HG02884 (cell line): ENCODE results near the gene CYLC1.

Experiments used
- ATAC-seq: cut with Tn5 transposase; IDR thresholded peaks from one replicate; pipeline ENCODE4 v1.9.1; 2021; ENCODE audit warnings: mild to moderate bottlenecking, moderate library complexity; ENCODE audit not compliant: unreplicated experiment

The CYLC1 gene, protein sequence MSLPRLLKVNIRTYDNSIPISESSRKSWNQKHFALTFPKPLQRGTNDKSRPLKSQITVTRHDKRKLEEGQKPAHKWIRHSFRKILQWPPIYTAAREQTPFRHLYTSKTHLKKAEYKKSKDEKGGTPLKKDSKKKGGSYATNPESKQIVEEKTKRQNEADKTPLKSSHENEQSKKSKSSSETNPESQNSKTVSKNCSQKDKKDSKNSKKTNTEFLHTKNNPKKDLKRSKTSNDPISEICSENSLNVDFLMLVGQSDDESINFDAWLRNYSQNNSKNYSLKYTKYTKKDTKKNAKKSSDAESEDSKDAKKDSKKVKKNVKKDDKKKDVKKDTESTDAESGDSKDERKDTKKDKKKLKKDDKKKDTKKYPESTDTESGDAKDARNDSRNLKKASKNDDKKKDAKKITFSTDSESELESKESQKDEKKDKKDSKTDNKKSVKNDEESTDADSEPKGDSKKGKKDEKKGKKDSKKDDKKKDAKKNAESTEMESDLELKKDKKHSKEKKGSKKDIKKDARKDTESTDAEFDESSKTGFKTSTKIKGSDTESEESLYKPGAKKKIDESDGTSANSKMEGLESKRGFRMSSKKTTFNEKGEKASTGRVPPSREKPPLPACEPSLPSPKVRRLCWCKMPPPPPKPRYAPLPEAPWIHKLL

DNA sequence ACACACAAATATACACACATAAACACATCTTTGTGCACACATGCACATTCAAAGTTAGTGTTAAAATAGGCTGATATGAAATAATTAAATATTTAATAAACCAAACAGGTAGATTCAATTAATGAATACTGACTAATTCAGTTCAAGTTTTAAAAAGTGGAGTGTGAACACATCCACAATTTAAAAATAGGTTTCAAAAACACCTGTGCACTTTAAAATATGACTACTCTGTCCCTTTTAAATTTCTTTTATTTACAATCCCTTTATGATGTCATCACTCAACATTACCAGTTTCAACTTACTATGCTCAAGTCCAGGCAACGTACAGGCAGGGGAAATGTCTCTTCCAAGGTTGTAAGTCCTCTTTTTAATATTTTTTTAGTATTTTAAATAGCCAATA is at the start of gene CYLC1:
TSS of gene CYLC1 (plus strand) at position 301 of the 400 bp plus-strand sequence. CDS start at position 338, 37 bp downstream.
- no peak for ATAC-seq

DNA sequence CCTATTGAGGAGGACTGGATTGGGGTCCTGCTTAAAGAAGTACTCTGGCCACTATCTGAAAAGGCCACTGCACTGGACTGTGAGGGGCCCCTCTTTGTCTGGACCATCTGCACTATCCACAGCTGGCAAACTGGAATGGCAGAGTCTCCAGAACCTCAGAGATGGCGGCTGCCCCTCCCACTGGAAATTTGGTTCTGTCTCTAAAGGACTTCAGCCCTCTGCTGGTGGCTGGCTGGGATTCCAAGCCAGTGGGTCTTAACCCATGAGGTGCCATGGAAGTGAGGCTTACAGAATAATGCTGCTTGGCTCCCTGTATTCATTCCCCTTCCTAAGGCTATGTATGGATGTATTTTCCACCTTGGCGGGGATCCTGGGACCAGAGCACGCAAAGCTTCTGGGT is 41.6 kb upstream of the CYLC1 start:
- no peak for ATAC-seq

DNA sequence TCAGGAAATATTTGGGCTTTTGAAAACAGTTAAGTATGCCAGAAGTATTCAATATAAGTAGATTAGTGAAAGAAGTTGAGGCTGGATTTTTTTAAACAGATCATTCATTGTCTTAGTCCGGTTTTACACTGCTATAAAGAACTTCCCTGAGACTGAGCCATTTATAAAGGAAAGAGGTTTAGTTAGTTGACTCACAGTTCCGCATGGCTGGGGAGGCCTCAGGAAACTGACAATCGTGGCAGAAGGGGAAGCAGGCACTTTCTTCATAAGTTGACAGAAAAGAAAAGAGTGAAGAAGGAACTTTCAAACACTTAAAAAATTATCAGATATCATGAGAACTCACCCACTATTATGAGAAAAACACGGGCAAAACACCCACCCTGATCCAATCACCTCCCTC is 31.1 kb upstream of the CYLC1 start:
- no peak for ATAC-seq

DNA sequence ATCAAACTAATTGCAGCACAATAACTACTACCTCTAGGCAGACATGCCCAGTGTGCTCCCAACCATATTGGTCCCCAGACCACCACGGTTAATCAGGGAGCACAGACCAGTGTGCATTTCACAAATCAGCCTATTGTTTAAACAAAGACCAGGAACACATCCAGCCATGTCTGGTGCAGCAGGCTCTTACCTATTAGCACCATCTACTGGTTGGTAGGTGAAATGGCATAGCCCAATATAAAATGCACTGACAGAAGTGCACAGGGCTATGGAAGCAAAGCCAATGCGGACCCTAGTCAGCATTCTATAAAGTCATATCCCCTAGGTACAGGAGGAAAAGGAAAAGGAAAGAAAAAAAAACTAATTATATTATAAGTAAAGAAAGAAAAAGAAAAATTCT is 15.5 kb upstream of the CYLC1 start:
- peak; percentile 84 for ATAC-seq

DNA sequence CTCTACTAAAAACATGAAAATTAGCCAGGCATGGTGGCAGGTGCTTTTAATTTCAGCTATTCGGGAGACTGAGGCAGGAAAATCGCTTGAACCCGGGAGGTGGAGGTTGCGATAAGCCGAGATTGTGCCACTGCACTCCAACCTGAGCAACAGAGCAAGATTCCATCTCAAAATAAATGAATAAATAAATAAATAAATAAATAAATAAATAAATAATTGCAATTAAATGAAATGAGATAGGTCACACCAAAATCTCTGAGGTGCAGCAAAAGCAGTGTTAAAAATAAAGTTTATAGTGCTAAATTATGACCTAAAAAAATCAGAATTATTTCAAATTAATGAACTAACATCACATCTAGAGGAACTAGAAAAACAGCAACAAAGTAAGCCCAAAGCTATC is 13.6 kb upstream of the CYLC1 start:
- ATAC-seq: no peak

DNA sequence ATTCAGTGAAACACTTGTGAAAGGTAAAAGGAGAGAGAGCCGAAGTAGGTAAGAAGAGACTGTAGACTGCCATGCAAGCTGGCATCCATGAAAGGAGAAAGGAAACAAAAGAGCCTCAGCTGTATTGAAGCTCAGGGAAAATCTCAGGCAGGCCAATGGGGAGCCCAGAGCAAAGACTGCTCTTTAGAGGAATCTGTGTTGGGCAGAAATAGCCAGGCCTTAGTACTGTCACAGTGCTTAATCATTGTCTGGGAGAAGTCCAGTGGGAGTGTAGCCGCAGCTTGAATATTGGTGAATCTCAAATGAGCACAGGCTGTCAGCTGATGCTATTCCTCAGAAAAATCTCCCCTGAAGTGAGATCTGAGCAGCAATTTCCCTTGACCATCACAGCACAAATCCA is 27.6 kb downstream of the CYLC1 start:
- ATAC-seq: no peak

DNA sequence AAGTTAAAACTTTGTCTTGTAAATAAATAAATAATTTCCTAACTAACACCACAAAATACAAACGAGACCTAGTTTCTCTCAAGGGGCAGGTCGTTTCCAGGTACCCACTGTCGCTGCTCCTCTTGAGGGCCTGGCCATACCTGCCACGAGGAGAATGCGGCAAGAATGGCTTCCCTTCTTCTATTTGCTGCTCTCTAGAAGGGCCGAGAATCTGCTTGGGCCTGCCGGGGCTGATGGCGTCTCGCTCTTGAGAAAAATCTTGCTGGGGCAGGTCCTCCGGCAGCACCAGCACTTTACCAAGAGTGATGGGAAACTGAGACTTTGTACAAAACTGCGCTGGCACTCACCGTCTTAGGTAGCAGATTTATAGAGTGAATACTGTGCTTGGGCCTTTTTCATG is 31.5 kb downstream of the CYLC1 start:
- ATAC-seq: no peak

DNA sequence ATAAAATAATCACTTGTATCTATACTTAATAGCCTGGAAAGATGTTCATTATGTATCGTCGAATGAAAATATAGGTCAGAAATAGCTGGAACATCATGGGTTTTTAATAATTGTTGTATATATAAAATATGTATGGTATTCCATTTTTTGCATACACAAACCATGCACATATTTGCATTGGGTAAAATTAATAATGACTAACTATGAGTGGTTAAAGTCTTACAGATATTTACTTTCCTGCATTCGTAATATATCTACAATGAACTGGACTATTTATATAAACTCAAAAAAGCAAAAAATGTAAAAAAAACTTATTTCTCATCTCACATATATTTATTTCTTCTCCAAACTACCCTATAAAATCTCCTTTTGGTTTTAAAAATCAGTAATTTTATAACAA is 46.0 kb downstream of the CYLC1 start:
- ATAC-seq: no peak

DNA sequence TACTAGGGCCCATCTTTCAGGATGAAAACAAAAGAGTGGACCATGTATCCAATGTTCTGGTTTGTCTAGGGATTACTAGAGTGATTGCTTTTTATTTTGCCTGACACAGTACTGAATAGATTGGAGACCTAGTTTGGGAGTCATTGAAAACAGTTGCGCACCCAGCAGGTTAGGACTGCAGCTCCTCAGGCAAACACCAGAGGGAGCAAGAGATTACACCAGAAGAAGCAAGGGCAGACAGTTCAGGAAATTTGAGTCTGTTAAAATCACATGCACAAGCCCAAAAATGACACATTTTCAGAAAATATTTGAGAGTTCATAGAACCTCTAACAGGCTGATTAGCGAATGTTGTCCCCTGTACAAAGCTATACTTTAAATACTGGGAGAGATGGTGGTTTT is 55.6 kb downstream of the CYLC1 start:
- no peak for ATAC-seq

DNA sequence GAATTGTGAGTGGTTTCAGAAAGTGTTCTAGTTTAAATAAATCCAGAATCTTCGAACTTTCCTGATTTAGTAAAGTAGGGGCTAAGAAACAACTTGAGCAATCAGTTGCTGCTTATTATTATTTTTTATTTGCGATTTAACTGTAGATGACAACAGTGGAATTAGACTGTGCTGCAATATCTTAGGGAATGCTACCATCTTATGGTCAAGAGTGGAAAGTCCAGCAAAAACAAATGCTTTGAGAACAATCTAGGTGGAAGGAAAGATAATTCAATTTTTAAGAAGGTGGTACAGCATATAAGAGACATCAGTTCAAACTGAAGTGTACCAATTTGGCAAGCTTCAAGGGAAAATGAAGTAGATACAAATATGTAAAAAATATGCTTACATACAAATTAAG is 73.3 kb downstream of the CYLC1 start:
- no peak for ATAC-seq
